GM23248 (cell line): ENCODE measurements around the gene EHMT2.

Experiments
- EZH2 ChIP-seq: fragments of 200-600 bp; sonication (generic); IDR thresholded peaks from 2 replicates; pipeline ENCODE4 v1.6.1; 2018; ENCODE audit warnings: antibody characterized with exemption, mild to moderate bottlenecking; ENCODE audit not compliant: insufficient read depth, poor library complexity, severe bottlenecking
- EZH2phosphoT487 ChIP-seq: fragments of 200-600 bp; sonication (generic); IDR thresholded peaks from 2 replicates; pipeline ENCODE4 v1.6.1; 2018; ENCODE audit warnings: antibody characterized with exemption, moderate library complexity, mild to moderate bottlenecking, low read depth; ENCODE audit not compliant: insufficient read depth

DNA sequence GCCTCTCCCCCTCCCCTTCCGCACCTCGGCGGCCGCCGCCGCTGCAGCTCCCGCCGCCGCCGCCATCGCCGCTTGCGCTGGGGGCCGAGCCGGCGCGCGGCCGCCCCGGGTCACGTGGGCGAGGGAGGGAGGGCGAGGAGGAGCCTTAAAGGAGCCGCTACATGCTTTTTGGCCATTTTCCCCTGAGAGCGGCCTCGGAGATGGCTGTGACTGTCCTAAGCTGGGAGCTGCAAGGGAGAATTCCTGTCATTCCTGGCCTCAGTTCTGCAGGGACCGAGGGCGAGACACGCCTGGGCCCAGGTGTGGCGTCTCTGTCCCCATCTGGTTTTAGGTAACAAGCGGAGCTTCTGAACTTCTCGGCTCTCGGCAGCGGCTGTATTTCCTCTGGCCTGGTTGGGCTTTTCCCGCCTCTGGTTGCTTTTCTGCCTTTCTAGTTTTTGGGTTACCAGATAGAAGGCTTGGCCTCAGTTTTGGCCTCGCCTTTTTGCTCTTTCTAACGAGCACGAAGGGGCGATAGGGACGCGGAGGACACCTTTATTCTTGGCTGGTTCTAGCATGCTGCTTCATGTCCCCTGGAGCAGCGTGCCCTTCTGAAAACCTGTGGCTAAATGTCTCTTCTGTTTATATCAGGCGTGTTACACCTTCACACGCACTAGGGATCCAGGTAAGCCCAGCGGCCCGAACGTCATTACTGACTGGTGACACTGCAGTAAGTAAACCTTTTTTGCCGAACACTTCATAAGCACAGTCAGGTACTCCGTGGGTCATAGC, at the start of gene EHMT2:
- TF ChIP-seq EZH2phosphoT487 (no peak), EZH2 (no peak)
